NCI-H345 (cell line): ENCODE measurements around the gene KANK2.

Experiments
- DNase-seq: peaks from one replicate; lab custom pipeline; 2025; lab: John Stamatoyannopoulos, UW

Gene KANK2

GRCh38 chr19:11197291-11198174, at the start of gene KANK2:
TSS of gene KANK2 (minus strand) at chr19:11197545. CDS start at chr19:11194511, 3,034 bp downstream.
- DNase-seq: peak; percentile 67

DNA sequence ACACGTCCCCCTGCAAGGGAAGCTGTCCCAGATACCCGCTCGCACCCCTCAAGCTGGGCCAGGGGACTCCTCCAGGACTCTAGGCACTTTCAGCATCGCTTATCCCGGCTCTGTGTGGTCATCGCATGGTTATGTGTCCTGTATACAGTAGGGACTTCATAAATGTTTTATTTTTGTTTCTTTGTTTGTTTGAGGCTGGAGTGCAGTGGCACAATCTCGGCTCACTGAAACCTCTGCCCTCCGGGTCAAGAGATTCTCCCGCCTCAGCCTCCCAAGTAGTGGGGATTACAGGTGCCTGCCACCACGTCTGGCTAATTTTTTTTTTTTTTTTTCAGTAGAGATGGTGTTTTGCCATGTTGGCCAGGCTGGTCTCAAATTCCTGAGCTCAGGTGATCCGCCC, 49.6 kb upstream of the KANK2 start:
- no peak for DNase-seq

GRCh38 chr19:11244846-11245589, 47.7 kb upstream of the KANK2 start:
- DNase-seq: no peak

- no peak for DNase-seq
Measured at GRCh38 chr19:11243798-11244169, 46.4 kb upstream of the KANK2 start.

- peak; percentile 46 for DNase-seq
Measured at GRCh38 chr19:11242864-11243797, 45.8 kb upstream of the KANK2 start.

DNA sequence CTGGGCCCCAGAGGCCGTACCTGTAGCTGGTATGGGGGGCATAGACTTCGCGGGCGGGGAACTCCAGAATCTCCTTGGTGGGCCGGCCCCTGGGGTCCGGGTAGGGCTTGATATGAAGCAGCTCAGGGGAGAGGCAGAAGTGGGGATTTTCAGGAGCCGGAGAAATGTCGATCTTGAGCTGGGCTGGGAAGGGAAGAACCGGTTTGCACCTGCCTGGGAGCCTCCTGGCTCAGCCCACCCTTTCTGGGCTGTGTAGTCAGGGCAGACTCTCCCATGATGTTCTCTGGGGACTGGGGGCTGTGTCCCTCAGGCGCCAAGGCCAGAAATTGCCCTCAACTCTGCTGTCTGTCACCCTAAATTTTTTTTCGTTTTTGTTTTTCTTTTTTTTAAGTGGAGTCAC, 44.7 kb upstream of the KANK2 start:
- no peak for DNase-seq

GRCh38 chr19:11240008-11240444, 42.7 kb upstream of the KANK2 start:
- DNase-seq: no peak

GRCh38 chr19:11239377-11240000, 42.1 kb upstream of the KANK2 start, which contains the start of gene ANGPTL8:
TSS of gene ANGPTL8 (plus strand) at chr19:11239619. CDS start at chr19:11239638, 19 bp downstream.
- no peak for DNase-seq

- no peak for DNase-seq
Measured at GRCh38 chr19:11238781-11239376, 41.5 kb upstream of the KANK2 start.

- DNase-seq: no peak
Measured at GRCh38 chr19:11238041-11238440, 40.7 kb upstream of the KANK2 start.

DNA sequence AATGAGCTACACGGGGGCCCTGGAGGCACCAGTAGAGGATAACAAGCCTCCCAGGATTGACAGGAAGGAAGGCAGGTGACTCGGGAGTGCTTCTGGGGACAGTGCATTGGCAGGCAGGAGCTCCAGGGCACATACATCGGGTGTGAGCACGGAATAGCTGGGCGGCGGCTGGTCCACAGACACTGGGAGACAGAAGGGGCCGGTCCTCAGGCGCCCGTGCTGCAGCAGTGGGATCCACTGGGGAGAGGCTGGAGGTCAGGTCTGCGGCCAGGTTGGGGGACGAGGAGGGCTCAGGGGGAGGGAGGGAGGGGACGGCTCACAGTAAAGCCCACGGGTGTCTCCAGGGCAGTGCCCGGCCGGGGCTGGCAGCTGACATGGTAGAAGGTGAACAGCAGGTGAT, 40.0 kb upstream of the KANK2 start:
- no peak for DNase-seq

- no peak for DNase-seq
Measured at GRCh38 chr19:11236324-11237301, 39.3 kb upstream of the KANK2 start.

DNA sequence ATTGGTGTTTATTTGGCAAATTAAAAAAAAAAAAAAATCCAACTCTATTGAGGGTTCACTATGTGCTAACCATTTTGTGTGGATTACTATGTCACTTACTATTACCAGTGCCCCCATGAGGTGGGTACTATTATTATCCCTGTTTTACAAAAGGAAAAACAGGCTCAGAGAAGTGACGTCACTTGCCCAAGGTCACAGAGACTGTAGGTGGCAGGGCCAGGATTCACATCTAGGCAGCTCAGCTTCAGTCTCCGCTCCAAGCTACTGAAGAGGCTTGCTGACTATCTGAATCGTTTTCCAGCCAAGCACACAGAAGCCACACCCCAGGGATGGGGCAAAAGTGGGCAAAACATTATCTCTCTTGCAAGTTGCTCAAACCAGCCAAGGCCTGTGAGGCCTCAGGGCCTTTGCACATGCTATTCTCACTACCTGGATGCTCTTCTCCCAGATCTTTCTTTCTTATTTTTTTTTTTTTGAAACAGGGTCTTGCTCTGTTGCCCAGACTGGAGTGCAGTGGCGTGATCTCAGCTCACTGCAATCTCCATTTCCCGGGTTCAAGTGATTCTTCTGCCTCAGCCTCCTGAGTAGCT, 37.2 kb upstream of the KANK2 start:
- no peak for DNase-seq

- no peak for DNase-seq
Measured at GRCh38 chr19:11233073-11233472, 35.7 kb upstream of the KANK2 start.

DNA sequence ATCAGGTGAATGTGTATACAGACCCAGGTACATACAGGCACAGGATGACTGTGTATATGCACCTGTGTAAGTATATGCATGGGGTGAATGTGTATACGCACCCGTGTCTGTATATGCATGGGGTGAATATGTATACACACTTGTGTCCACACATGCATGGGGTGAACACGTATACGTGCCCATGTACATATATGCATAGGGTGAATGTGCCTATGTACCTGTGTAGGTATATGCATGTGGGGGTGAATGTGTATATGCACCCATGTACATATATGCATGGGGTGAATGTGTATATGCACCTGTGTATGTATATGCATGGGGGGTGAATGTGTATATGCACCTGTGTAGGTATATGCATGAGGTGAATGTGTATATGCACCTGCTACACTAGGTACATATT, 35.2 kb upstream of the KANK2 start:
- DNase-seq: no peak

DNA sequence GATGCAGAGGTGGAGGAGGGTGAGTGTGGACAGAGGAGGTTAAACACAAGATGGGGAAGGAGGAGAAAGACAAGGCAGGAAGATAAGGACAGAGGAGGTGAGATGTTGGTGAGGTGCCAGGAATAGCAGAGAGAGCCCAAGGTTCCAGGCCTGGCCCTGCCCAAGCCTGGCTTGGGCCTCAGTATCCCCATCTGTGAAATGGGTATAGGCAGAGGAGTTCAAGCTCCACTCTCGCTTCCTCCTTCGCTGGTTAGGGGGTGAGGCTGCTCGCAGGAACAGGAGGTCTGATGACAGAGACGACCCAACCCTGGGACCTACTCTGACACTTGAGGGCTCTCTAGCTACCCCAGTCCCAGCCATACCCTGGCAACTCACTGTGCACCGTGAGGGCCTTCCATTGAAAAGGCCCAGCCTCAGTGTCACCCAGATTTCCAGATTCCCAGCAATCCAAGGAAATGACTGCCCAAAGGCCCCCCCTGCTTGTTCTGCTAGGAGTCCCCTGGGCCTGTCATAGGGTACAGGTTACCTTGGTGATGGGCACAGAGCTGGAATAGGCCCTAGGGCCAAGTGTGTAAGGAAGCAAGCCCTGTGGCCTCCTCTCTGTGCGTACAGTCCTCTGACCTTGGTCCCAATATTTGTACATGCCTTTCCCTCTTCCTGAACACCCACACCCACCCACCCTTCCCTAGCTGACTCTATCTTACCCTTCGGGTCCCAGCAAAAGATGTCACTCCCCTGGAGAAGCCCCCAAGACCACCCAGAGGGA, 33.5 kb upstream of the KANK2 start:
- no peak for DNase-seq

DNA sequence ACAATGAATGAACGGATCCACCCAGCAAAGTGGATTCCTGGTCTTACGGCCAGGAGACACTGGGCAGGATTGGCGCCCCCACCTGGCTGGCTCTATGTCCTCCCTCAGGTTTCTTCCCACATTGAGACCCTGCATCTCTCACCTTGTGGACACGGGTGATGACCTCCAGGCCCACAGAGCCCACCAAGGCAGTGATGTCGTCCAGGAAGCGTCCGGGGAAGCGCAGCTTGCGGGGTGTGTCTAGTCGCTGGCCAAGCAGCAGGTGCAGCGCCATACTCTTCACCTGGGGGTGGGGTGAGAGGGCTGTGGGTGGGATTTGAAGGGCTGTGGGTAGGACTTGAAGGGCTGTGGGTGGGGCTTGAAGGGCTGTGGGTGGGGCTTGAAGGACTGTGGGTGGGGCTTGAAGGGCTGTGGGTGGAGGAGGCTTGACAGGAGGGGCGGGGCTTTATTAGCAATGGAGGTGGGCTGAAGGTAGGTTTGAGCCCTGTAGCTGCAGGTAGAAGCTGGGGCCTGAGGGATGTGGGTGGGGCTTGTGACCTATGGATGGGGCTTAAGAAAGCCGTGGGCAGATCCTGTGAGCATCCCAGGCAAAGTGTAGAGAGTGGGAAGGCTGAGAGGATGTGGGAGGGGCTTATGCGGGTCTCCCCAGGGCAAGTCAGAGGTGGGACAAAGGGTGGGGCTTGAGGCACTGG, 30.0 kb upstream of the KANK2 start:
- DNase-seq: no peak

DNA sequence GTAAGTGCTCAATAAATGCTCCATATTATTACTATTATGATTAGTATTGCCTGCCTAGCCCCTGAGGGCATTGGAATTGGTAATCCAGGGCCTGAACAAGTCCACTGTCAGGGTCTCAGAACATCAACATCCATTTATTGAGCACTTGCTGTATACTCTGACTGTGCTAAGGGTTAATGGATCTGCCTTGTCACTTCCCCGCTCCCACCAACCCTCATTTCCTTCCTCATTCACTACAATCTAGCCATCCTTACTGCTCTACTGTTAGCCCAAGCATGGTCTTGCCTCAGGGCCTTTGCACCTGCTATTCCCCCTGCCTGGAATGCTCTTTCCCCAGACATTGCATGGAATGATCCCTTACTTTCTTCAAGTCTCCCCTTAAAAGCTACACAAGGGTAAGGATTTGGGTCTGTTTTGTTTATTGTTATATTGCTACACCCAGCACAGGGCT, 29.4 kb upstream of the KANK2 start:
- no peak for DNase-seq
